Gastroesophageal sphincter (tissue), 4 donors: Measurements from ENCODE around the gene AXIN2. TPM values are rescaled to one million over a fixed set of nuclear protein-coding genes. Genes with fewer than 3 reads are reported as not detected.

Source experiments
- ATAC-seq: fragments of 150-250 bp; one replicate; pipeline ENCODE4 v1.9.1; 2016; ENCODE audit warnings: mild to moderate bottlenecking, moderate library complexity
- H3K27ac ChIP-seq, 4 donors: fragments of 200-600 bp; sonication (generic) in 3 of 4; 1 replicate in 3 of 4; 2 replicates in 1 of 4; pipeline ENCODE4 v1.5.1; 2016 to 2019
- H3K27me3 ChIP-seq: fragments of 200-600 bp; sonication (generic); one replicate; pipeline ENCODE4 v1.5.1; 2019
- H3K36me3 ChIP-seq, 2 donors: fragments of 200-600 bp; sonication (generic); one replicate each; pipeline ENCODE4 v1.5.1; 2019; ENCODE audit warnings: control low read depth in 1 of 2
- H3K4me1 ChIP-seq, 3 donors: fragments of 200-600 bp; sonication (generic); 1 replicate in 2 of 3; 2 replicates in 1 of 3; pipeline ENCODE4 v1.5.1; 2016 to 2019; ENCODE audit warnings: control low read depth in 2 of 3
- H3K4me3 ChIP-seq, 2 donors: fragments of 200-600 bp; sonication (generic); one replicate each; pipeline ENCODE4 v1.5.1; 2019; ENCODE audit warnings: mild to moderate bottlenecking in 1 of 2, moderate library complexity in 1 of 2
- H3K9me3 ChIP-seq, 3 donors: fragments of 200-600 bp; sonication (generic); one replicate each; pipeline ENCODE4 v1.5.1; 2017 to 2019; ENCODE audit warnings: control low read depth in 2 of 3
- EP300 ChIP-seq: sonication (generic); formaldehyde crosslinking; IDR thresholded peaks from one replicate; pipeline ENCODE4 v1.6.1; 2017; ENCODE audit warnings: antibody characterized with exemption, mild to moderate bottlenecking
- POLR2A ChIP-seq, 2 donors: fragments of 450-650 bp; IDR thresholded peaks; one replicate each; pipeline ENCODE4 v1.6.1; 2017; ENCODE audit warnings: antibody characterized with exemption in 2 of 2, mild to moderate bottlenecking in 2 of 2, moderate library complexity in 1 of 2
- POLR2AphosphoS5 ChIP-seq: sonication (generic); formaldehyde crosslinking; IDR thresholded peaks from one replicate; pipeline ENCODE4 v1.6.1; 2017; ENCODE audit warnings: antibody characterized with exemption
- WGBS, 2 donors: methylation state at CpG; one replicate each; pipeline ENCODE4 v1.1.5; 2018; ENCODE audit warnings: low coverage in 1 of 2; 5-methylcytosine and 5-hydroxymethylcytosine counted together
- total RNA-seq, 4 donors: library from RNA; depleted of rRNA; stranded (reverse); fragments of >200 nt; gene quantifications; one replicate each; pipeline ENCODE4 v1.1.0, GENCODE V29; 2016
- TF ChIP-seq, protein P1 (sequence below), 4 experiments: fragments of 200-600 bp in 2 of 4; fragments of 450-650 bp in 2 of 4; sonication (generic) in 1 of 4; IDR thresholded peaks; one replicate each; pipeline ENCODE4 v1.5.1; 2017 to 2019; ENCODE audit warnings: antibody characterized with exemption in 4 of 4, mild to moderate bottlenecking in 2 of 4, moderate library complexity in 2 of 4

AXIN2 gene
- total RNA-seq, 4 donors from 2014 or later, result 17.2 to 49.6 (median 40.5) TPM

DNA sequence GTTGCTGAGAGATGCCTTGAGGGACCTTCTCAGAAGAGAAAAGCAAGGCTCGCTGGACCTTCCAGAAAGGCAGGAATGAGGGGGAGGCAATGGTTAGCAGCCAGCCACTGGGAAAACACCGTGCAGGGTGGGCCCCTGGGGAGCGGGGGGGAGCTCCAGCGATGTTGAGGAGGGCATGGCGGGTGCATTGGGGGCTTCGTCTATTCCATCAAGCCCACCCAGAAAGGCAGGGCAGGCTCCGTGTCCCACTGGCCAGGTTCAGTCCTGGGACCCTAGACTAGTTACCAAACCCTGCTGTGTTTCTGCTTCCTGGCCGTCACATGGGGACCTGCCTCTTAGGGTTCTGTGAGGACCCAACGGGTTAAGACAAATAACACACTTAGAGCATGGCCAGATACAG is 64.6 kb downstream of the AXIN2 start:
- TF ChIP-seq EP300 (no peak), POLR2A (IDR thresholded peaks at IDR 0.05) (no peak), POLR2AphosphoS5 (no peak)
- TF ChIP-seq, protein P1, sequence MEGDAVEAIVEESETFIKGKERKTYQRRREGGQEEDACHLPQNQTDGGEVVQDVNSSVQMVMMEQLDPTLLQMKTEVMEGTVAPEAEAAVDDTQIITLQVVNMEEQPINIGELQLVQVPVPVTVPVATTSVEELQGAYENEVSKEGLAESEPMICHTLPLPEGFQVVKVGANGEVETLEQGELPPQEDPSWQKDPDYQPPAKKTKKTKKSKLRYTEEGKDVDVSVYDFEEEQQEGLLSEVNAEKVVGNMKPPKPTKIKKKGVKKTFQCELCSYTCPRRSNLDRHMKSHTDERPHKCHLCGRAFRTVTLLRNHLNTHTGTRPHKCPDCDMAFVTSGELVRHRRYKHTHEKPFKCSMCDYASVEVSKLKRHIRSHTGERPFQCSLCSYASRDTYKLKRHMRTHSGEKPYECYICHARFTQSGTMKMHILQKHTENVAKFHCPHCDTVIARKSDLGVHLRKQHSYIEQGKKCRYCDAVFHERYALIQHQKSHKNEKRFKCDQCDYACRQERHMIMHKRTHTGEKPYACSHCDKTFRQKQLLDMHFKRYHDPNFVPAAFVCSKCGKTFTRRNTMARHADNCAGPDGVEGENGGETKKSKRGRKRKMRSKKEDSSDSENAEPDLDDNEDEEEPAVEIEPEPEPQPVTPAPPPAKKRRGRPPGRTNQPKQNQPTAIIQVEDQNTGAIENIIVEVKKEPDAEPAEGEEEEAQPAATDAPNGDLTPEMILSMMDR (IDR thresholded peaks at IDR 0.05), result no peak
- Histone ChIP-seq H3K27me3 (no peaks in the 10 kb centered on the region), H3K36me3 (no peaks in the 10 kb centered on the region), H3K27ac (no peak overlapping the region), H3K4me3 (no peak overlapping the region), H3K9me3 (no peaks in the 10 kb centered on the region), H3K4me1 (no peaks in the 10 kb centered on the region)
- ATAC-seq, result no peak
- 93% methylated on average over 4 of the region's 9 CpGs; no CpG with 5 or more reads in 1 of the 2 donors for WGBS, 2 donors

- H3K4me3 ChIP-seq, result no peak overlapping the region
- TF ChIP-seq, protein P1 (IDR thresholded peaks at IDR 0.05), result no peak
- TF ChIP-seq POLR2A (IDR thresholded peaks at IDR 0.05), result no peak
- TF ChIP-seq POLR2AphosphoS5, result no peak
- TF ChIP-seq EP300, result no peak
- 42 to 65% methylated on average over 11 to 16 of the region's 22 CpGs for WGBS, 2 donors
- H3K27ac ChIP-seq, result no peak overlapping the region
- H3K36me3 ChIP-seq, result no peaks in the 10 kb centered on the region
- no peaks in the 10 kb centered on the region for H3K27me3 ChIP-seq
- H3K9me3 ChIP-seq, result no peaks in the 10 kb centered on the region
- H3K4me1 ChIP-seq, result no peaks in the 10 kb centered on the region
- ATAC-seq, result peak; percentile 39
These were observed 66.1 kb downstream of the AXIN2 start for GRCh38 chr17:65495122-65496055.

DNA sequence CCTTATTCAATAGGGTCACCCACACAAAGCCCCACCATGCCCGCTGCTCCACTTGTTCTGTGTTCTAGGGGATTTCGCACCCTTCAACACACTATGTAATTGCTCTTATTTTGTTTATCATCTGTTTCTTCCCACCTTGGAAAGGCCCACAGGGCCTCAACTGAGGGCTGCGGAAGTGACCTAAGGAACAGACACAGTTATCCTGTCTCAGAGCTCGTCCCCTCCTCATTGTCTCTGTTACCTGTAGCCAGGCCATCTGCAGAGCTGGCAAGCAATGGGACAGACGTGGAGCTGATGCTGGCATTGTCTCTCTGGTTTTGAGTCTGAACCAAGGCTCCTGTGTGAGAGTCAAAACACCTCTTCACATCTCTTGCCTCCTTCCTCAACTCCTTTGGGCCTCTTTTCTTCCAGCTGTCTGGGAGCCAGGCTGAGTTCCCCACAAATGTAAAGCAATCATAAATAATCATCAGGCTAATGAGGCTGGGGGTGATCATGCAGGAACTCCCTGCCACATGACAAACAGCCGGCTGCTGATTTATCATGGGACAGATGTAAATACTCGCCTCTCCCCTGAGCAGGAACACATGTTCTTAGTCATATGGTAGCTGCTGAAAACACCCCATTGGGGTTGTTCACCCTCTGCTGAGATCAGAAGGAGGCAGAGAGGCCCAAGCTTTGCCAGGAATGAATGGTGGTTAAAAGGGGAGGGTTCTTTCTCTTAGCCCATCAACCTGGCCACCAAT is 71.9 kb downstream of the AXIN2 start:
- Histone ChIP-seq H3K9me3 (no peaks in the 10 kb centered on the region), H3K4me3 (no peak overlapping the region), H3K27ac (no peak overlapping the region), H3K4me1 (no peaks in the 10 kb centered on the region), H3K27me3 (no peaks in the 10 kb centered on the region), H3K36me3 (no peaks in the 10 kb centered on the region)
- 76 to 80% methylated on average over 1 to 5 of the region's 7 CpGs for WGBS, 2 donors
- no peak for ATAC-seq
- TF ChIP-seq POLR2AphosphoS5 (no peak), POLR2A (IDR thresholded peaks at IDR 0.05) (no peak), EP300 (no peak)
- TF ChIP-seq, protein P1 (IDR thresholded peaks at IDR 0.05), result no peak

DNA sequence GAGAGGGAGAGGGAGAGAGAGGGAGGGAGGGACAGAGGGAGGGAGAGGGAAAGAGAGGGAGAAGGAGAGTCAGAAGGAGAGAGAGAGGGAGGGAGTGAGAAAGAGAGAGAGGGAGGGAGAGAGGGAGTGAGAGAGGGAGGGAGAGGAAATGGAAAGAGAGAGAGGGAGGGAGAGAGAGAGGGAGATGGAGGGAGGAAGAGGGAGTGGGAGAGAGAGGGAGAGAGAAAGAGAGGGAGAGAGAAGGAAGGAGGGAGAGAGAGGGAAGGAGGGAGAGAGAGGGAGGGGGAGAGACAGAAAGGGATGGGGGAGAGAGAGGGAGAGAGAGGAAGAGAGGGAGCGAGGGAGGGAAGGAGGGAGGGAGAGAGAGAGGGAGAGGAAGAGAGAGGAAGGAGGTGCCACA is 72.8 kb downstream of the AXIN2 start:
- WGBS, 2 donors, result 88% methylated on average over 1 of the region's 1 CpG; no CpG with 5 or more reads in 1 of the 2 donors
- TF ChIP-seq, protein P1 (IDR thresholded peaks at IDR 0.05), result no peak
- no peak for TF ChIP-seq EP300
- no peak for TF ChIP-seq POLR2A (IDR thresholded peaks at IDR 0.05)
- TF ChIP-seq POLR2AphosphoS5, result no peak
- H3K4me1 ChIP-seq, result no peaks in the 10 kb centered on the region
- no peak overlapping the region for H3K4me3 ChIP-seq
- no peak overlapping the region for H3K27ac ChIP-seq
- H3K36me3 ChIP-seq, result no peaks in the 10 kb centered on the region
- H3K9me3 ChIP-seq, result no peaks in the 10 kb centered on the region
- no peak for ATAC-seq
- H3K27me3 ChIP-seq, result no peaks in the 10 kb centered on the region
